GM21825 (cell line): ENCODE measurements around the gene AP2A2.
A peak's percentile ranks its signal among the peaks of the same experiment; 100 is the strongest.

Experiments used
- ATAC-seq: cut with Tn5 transposase; IDR thresholded peaks from one replicate; pipeline ENCODE4 v1.9.1; 2021; ENCODE audit warnings: mild to moderate bottlenecking, moderate library complexity; ENCODE audit not compliant: unreplicated experiment

The AP2A2 gene

GRCh38 chr11:992577-992976 lies 66.9 kb downstream of the AP2A2 start:
- ATAC-seq = no peak

GRCh38 chr11:993632-994167 lies 68.0 kb downstream of the AP2A2 start:
- no peak for ATAC-seq

- no peak for ATAC-seq
Measured at GRCh38 chr11:995044-995751, 69.5 kb downstream of the AP2A2 start.

GRCh38 chr11:995752-996420 lies 70.2 kb downstream of the AP2A2 start:
- peak; percentile 60 for ATAC-seq

- no peak for ATAC-seq
Measured at GRCh38 chr11:996681-997080, 71.0 kb downstream of the AP2A2 start.

- no peak for ATAC-seq
Measured at GRCh38 chr11:997907-998306, 72.2 kb downstream of the AP2A2 start.

GRCh38 chr11:999009-999408 lies 73.3 kb downstream of the AP2A2 start:
- ATAC-seq = no peak

- no peak for ATAC-seq
Measured at GRCh38 chr11:1000357-1001278, 74.9 kb downstream of the AP2A2 start.

- no peak for ATAC-seq
Measured at GRCh38 chr11:1001617-1002405, 76.1 kb downstream of the AP2A2 start.

GRCh38 chr11:1002406-1002984 lies 76.8 kb downstream of the AP2A2 start:
- ATAC-seq = no peak

GRCh38 chr11:1003159-1003558 lies 77.5 kb downstream of the AP2A2 start:
- no peak for ATAC-seq

- no peak for ATAC-seq
Measured at GRCh38 chr11:1005928-1006327, 80.3 kb downstream of the AP2A2 start.

- no peak for ATAC-seq
Measured at GRCh38 chr11:1006762-1007161, 81.1 kb downstream of the AP2A2 start.

- ATAC-seq = no peak
Measured at GRCh38 chr11:1007279-1007678, 81.6 kb downstream of the AP2A2 start.

GRCh38 chr11:1008001-1008802 lies 82.5 kb downstream of the AP2A2 start:
- ATAC-seq = no peak

GRCh38 chr11:1008803-1009145 lies 83.1 kb downstream of the AP2A2 start:
- no peak for ATAC-seq

- no peak for ATAC-seq
Measured at GRCh38 chr11:1009371-1009770, 83.7 kb downstream of the AP2A2 start.

- no peak for ATAC-seq
Measured at GRCh38 chr11:1009991-1010390, 84.3 kb downstream of the AP2A2 start.

GRCh38 chr11:1010551-1011319 lies 85.1 kb downstream of the AP2A2 start:
- no peak for ATAC-seq
